NCI-H2196 treated with DMSO at 0.1 percent for 48 hours (cell line): Measurements from ENCODE around the gene NRG3.

ENCODE experiments used
- DNase-seq: peaks from one replicate; lab custom pipeline; 2025; ENCODE audit not compliant: unreplicated experiment; lab: John Stamatoyannopoulos, UW

NRG3 gene

DNA sequence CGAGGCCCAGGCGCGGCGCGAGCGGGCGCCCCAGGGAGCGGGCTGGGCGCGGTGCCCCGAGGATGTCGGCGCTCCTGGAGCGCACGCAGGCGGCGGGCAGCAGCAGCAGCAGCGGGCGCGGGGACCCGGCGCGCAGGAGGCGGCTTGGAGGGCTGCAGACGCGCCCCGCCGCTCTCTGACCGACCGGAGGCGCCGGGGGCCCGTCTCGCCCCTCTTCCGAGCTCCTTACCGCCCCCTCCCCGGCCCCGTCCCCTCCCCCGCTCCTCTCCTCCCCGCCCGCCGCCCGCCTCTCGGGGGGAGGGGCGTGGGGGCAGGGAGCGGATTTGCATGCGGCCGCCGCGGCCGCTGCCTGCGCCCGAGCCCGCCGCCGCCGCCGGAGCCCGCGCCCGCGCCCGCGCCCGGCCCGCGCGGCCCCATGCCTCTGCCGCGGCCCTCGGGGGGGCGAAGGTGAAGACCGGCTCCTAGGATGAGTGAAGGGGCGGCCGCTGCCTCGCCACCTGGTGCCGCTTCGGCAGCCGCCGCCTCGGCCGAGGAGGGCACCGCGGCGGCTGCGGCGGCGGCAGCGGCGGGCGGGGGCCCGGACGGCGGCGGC lies at the start of gene NRG3:
TSS of gene NRG3 (plus strand) at position 320 of the 592 bp plus-strand sequence.
- no peak for DNase-seq

DNA sequence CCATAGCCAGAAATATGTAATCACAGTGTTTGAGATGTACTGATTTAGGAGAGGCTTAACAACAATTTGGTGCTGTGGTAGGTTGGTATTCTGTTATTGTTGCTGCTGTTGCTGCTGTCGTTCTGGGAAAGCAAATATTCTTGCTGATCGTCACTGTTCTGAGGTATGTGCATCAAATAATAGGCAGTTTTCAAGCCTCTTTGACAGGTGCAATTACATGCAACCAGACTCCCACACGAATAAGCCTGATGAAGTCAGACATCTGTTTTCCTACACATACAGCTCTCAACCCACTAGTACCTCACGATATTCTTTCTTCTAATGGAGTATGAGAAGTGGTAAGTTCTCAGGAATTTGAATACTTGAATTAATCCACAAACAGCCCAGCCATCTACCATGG lies 46.7 kb upstream of the NRG3 start:
- no peak for DNase-seq

DNA sequence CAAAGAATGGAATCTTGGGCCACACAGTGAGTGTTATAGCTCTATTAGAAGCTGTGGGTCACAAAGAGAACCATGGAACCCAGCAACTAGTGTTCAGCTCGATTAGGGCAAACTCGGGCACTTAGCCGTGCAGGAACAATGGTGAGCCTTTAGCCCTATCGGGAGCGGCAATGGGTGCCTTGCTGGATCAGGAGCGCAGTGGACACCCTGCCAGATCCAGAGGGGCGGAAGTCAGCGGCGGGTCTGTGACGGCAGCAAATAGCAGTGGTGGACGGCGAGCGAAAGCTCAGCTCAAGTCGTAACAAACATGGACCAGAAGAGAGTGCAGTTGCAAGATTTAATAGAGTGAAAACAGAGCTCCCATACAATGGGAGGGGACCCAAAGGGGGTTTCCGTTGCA lies 43.9 kb upstream of the NRG3 start:
- DNase-seq, result no peak

DNA sequence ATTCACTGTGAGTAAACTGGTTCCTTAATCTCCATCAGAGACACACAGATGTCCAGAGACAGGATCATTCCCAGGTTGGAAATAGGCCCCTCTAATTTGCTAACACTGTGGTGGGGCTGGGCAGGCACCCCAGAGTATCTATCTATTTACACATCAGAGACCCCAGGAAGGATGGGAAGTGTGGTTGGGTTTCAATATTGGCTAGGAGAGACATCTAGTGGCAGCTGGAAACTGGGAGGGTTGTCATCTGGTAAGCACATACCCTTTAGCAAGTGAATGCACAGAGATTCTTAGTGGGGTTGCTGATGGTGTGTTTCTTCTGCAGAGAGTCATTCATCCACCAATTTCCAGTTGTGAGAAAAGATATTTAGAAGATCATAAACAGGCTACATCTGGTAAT lies 36.0 kb upstream of the NRG3 start:
- DNase-seq, result no peak

DNA sequence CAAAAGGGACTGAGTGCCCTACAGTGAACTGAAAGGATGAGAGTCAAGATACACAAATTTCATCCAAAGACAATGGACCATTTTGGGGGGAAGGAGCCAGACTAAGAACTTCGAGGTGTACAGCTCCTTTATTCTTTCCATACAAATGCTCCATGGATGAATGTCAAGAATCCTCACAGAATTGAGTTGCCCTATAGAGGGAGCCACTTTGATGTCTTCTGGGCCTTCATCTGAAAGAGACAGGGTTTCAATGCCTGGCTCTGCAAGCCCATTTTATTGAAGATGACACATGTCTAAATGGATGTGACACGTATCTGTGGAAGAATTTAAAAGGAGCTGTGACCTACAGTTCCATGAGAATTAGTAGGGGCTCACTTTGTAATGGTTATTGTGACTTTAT lies 32.0 kb upstream of the NRG3 start:
- no peak for DNase-seq

DNA sequence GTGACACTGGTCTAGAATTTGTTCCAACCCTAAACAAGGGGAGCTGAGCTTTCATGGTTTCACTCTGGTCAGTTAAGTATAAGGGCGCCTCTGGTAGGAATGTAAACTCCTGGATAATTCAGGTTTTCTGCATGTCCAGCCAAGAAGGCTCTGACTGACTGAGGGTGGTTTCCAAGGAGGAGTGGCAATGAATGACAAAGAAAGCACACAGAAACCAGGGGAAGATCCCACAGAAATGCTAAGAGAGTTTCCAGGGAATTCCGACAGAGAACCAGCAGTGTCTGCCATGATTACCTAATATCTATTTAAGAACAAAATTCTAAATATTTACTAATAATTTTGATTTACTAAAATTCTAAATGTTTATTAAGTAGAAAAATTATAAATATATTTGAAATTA lies 27.3 kb upstream of the NRG3 start:
- no peak for DNase-seq

DNA sequence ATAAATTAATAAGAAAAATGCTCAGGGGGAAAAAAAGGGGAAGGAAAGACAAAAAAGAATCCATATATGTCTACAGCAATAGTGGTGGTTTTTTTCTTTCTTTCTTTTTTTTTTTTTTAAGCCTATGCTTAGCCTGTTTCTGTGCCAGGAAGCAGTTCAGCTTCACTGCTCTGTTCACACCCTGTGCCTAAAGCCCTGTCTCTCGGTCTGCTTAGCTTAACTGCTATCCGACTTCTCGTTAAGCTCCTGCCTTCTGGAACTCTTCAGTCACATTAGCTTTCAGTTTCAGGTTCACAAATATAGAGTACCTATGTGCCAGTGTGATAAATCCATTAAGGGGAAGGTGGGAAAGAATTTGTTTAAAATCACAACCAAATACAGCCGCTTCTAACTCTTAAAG lies 26.5 kb upstream of the NRG3 start:
- DNase-seq, result no peak

DNA sequence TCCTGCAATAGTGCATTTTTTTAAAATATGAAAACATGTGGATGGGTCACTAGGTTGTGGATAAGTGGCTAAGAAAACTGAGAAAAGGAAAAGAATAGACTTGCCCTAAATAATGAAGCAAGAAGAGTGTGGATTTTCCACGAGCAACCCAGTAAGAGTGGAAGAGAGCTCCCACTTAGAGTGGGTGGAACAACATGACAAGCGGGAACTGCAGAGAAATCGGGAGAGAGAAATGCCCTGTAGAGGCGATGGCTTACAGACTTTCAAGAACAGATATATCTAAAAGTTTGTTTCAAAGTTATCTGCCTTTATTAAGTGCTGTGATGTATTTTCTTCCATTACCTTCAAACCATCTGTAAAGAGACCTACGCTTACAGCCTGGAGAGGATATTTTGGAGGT lies 26.1 kb upstream of the NRG3 start:
- no peak for DNase-seq

DNA sequence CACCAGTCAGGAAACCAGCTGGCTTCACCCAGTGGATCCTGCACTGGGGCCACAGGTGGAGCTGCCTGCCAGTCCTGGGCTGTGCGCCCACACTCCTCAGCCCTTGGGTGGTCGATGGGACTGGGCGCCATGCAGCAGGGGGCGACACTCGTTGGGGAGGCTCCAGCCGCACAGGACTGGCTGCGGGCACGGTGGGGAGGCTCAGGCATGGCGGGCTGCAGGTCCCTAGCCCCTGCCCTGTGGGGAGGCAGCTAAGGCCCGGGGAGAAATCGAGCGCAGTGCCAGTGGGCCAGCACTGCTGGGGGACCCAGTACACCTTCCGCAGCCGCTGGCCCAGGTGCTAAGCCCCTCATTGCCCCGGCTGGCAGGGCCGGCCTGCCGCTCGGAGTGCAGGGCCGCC lies 12.4 kb upstream of the NRG3 start:
- DNase-seq, result no peak

DNA sequence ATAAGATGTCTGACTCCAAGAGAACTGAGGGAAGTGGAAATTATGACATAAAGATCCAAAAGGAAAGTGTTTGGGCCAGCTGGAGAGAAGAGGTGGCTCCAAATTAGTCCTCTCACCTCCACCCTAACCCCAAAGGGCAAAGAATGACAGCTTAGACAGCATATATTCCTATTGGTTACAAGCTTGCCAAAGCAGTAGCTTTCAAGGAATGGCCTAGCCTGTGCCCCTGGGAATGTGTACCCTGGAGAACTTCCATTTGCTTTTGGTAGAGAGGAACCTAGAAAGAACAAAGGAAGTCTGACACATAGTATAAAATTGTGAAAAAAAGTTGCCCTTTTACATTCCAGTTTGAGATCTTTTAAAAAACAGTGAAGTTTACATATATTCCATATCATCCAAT lies 11.2 kb upstream of the NRG3 start:
- DNase-seq, result no peak

DNA sequence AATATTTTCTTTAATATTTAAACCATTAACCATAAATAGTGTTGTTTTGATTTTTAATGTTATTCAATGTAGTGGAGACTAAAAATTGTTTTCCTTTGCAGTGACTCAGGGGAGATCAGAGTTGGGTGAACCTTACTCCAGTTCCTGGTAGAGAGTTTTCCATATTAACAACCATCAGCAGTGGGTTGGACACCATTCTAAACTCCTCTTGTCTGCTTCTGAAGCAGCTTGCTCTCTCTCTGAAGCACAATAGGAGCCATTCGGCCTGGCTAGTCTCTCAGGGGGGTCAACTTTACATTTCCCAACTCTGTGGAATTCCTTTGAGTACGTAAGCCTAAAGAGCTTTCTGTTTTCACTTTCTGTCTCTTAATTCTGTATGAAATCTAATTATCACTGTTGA lies 9.4 kb upstream of the NRG3 start:
- DNase-seq, result no peak

DNA sequence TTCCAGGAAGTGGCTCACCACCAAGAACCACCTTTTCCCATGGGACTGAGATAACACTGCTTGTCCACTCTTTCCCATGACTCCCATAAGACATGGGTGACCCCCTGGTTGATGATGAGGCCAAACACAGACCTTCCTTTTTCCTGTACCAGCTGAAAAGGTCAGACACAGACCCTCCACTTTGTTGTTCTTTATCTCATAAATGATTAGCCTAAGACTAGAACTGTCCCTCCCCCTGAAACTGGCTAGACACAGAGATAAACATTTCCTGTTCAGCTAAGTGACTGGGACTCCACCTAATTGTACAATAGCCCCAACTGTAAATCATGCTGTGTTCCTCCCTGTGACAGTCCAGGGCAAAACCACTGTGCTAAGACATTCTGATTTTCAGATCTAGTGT lies 8.2 kb upstream of the NRG3 start:
- DNase-seq, result no peak

DNA sequence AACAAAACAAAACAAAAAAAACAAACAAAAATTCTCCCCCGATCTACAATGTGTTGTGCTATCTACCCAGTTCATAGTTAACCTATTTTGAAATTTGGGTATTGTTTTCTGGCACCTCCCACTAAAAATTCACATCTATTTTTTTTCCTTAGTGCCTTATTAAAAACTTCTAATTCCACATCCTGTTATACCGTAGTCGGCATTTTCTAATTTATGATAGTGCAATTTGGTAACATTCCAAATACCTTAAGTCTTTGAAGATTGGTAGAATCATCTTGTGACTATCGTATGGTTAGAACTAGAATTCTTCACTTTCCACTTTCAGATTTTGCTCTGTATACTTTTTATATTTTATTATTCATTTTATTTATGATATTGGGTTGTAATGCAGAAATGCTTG lies 4.5 kb upstream of the NRG3 start:
- DNase-seq, result no peak

DNA sequence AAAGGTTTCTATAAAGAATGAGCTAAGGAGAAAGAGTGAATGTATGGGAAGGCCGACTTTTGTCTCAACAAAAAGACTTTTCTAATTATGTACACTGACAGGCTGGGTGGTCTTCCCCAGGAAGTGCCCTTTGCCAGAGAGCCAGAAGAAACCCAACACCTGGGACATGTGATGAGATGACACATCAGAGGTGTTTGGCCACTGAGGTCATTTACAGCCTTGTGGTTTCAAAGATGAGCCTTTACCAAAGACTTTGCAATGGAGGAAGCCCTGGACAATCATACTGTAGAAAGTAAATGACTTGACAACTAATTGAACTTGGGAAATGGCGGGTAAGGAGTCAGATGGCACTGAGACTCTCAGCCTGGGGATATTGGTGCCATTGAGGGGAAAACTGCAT lies 3.4 kb upstream of the NRG3 start:
- DNase-seq, result no peak

DNA sequence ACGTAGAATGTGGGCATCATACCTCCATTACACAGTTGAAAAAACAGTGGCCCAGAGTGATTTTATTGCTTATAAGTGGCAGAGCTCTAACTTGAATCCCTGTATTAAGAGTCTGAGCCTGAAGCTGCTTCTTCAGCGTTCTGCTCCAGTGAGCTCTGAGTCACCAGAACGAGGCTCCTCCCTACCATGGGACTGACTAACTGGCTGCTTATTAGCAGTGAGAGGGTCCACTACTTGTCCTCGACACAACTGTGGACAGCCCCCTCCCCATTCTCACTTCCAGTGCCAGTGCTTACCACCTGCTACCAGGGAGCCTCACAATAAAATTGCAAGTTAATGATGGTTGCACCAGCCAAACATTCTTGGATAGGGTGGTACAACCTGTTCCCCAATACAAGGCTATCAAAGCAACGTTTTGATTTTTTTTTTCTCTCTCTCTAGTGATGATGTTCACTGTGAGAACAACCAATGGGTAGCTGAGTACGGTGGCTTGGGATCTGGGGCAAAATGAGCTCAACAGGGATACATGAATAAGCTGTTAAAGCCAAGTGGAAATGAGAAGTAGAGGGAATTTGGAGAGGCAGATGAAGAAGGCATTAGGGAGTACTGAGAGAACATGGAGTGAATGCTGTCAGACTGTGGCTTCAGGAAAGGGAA lies 2.7 kb upstream of the NRG3 start:
- DNase-seq, result no peak

DNA sequence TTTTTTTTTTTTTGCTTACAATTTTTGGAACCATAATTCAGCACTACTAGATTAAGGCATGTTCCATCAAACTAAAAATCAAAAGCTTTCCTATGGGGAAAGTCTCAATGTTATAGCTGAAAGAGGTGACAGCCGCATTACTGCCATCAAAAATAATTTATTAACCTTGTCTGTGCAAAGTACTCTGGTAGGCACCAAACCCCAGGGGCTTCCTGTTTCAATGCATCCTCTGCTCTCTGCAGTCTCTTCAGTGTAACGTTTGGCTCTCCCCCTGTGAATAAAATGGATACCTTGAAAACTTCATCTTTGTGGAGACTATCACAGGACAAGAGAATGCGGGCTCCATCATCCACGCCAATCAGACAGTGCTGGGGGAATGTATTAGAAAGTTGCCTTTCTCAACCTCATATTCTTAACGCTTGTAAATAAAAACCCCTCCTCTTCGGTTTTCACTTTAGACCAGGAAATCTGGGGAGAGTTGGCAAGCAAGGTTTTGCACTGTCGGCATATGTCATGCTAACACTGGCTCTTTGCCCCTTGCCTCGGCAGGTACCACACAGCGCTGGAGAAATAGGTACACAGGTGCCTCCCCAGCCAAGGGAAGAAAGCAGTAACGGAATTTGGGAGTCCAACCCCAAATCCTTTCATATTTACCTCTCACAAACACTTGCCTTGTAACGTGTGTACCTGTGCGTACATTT lies 1.6 kb upstream of the NRG3 start:
- DNase-seq, result no peak

DNA sequence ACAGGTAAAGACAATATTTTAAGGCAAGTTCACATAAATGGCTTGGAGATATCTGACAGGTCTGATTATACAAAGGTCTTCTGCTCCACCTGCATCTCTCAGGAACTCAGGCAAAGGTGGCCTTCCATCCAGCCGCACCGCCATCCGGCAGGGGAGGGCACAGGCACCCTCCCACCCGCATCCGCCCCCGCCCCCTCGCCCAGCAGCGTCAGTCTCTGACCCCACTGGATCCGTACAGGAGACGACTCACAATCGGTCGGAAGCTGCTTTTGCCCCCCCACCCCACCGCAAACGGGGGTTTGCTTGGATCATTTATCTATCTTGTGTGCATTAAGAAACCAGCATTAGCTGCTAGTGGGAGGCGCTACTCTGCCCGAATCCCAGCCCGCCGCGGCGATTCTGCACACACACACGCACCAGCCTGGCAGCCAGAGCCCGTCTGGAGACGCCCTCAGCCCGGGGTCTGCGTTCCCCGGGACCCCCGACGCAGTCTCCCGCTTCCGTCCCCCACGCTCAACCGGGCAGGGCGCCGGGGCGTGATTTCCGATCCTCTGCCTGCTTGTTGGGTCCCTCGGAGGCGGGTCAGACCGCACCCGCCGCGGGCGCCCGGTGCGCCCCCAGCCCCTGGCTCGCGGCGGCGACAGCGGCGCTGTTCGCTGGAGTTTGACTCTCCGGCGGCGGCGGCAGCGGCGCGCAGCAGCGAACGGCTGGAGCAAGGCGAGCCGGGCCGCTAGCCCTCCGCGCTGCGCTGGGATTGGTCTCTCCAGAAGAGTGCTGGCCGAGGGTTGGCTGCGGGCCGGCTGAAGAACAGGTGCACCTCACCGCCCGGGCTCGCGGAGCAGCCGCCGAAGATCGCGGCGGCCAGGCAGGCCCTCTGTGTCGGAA lies 820 bp upstream of the NRG3 start:
- DNase-seq, result no peak

DNA sequence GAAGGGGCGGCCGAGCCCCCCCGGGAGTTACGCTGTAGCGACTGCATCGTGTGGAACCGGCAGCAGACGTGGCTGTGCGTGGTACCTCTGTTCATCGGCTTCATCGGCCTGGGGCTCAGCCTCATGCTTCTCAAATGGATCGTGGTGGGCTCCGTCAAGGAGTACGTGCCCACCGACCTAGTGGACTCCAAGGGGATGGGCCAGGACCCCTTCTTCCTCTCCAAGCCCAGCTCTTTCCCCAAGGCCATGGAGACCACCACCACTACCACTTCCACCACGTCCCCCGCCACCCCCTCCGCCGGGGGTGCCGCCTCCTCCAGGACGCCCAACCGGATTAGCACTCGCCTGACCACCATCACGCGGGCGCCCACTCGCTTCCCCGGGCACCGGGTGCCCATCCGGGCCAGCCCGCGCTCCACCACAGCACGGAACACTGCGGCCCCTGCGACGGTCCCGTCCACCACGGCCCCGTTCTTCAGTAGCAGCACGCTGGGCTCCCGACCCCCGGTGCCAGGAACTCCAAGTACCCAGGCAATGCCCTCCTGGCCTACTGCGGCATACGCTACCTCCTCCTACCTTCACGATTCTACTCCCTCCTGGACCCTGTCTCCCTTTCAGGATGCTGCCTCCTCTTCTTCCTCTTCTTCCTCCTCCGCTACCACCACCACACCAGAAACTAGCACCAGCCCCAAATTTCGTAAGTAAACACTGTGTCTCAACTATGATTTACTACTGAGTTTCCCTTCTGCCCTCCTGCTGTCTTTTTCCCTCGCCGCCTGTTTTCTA lies 666 bp downstream of the NRG3 start:
- DNase-seq, result no peak

DNA sequence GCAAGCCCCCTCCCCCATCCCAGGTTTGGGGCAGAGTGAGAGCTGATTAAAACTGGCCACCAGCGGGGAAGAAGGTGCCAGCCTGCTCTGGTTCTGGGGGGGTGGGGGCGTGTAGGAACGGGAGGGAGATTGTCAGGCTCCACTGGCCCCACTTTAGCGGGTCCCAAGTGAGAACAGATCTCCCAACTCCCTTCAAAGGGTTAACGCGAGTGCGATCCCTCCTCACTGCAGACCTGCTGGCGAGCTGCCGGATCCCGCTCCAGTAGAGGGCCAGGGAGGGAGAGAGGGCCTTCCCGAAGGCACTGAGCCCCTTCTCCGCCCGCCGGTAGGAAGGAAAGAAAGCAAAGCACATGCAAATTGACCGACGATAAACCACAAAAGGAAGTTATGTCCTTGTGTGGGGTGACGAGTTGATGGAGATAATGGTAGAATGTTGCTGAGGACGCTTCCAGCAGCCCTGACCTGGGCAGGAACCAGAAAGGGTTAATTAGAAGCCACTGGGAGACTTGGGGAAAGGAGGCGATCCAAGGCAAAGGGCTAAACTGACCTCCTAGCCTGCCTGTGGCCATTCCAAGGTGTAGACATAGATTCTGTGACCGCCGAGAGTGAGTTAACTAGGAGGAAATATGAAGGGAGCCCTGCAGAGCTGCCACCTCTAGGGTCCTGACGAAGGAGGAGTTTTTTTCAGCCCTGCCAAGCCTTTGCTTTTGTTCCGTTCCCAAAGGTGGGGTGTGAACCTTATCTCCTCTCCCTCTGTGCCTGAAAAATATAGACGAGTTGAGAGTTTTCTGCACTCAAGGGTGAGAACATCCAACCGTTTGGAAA lies 1.5 kb downstream of the NRG3 start:
- DNase-seq, result no peak

DNA sequence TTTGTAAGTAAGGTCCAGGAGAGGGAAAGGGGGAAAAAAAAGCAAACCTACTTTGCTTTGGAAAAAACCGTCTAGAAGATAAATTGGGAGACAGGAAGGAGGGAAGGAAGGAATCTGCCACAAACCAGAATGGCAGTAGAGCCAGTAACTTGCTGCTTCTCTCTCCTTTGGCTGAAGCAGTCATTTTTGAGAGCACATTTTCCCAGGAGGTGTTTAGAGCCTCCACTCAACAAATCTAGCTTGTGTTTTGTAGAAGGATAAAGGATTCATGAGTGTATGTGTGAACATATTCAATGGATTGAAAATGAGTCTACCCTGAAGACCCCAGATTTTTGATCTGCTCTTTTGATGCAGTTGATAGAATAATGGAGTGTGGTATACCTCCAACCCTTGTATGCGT lies 2.6 kb downstream of the NRG3 start:
- no peak for DNase-seq
